Liver (tissue), 3 donors: ENCODE measurements around the gene NTF3.

Source experiments
- CTCF ChIP-seq: fragments of 150-350 bp; IDR thresholded peaks from 2 replicates; pipeline ENCODE4 v1.5.1; 2017; ENCODE audit warnings: improper control_type of control experiment, low read depth, low read length; ENCODE audit not compliant: missing input control
- FOXA1 ChIP-seq: IDR thresholded peaks from 2 replicates; pipeline ENCODE4 v1.6.1; 2016; ENCODE audit warnings: antibody characterized with exemption
- JUND ChIP-seq, 2 donors: IDR thresholded peaks; 2 replicates each; pipeline ENCODE4 v1.6.1; 2016; ENCODE audit warnings: antibody characterized with exemption in 2 of 2
- MAX ChIP-seq: IDR thresholded peaks from 2 replicates; pipeline ENCODE4 v1.6.1; 2016; ENCODE audit warnings: antibody characterized with exemption
- TAF1 ChIP-seq: conservative IDR thresholded peaks from 2 replicates; pipeline ENCODE4 v1.6.1; 2016; ENCODE audit warnings: antibody characterized with exemption, mild to moderate bottlenecking
- YY1 ChIP-seq: IDR thresholded peaks from 2 replicates; pipeline ENCODE4 v1.6.1; 2016; ENCODE audit warnings: antibody characterized with exemption, mild to moderate bottlenecking
- ZBTB33 ChIP-seq: IDR thresholded peaks from 2 replicates; pipeline ENCODE4 v1.6.1; 2016; ENCODE audit warnings: antibody characterized with exemption
- donor health status: healthy.
- donor health status: healthy.

GRCh38 chr12:5417500-5417899 lies 14.4 kb upstream of the NTF3 start:
- TF ChIP-seq JUND (IDR thresholded peaks at IDR 0.05) = no peak
- no peak for TF ChIP-seq YY1
- no peak for TF ChIP-seq CTCF
- TF ChIP-seq FOXA1 = no peak
- no peak for TF ChIP-seq TAF1
- no peak for TF ChIP-seq ZBTB33
- TF ChIP-seq MAX = no peak
